Measurements from ENCODE around the gene SIGLEC12.
A peak's percentile ranks its signal among the peaks of the same experiment; 100 is the strongest.

Gene SIGLEC12

DNA sequence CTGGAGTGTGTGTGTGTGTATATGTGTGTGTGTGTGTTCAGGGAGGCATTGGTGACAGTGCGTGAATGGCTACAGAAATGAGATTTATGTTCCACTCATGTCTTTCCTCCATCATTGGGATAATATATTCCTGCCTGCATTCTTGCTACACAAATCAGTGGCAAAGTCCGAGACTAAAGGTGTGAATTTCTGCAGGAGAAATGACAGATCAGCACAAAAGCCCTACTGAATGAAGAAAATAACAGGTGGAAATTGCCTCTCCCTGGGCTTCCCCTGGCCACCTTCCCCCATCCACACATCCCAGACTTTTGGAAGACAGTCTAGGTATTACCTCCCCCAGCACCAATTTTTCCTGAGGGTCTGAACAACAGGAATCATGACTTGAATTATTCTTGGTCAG lies 19.8 kb upstream of the SIGLEC12 start:
- TF ChIP-seq, protein P1, sequence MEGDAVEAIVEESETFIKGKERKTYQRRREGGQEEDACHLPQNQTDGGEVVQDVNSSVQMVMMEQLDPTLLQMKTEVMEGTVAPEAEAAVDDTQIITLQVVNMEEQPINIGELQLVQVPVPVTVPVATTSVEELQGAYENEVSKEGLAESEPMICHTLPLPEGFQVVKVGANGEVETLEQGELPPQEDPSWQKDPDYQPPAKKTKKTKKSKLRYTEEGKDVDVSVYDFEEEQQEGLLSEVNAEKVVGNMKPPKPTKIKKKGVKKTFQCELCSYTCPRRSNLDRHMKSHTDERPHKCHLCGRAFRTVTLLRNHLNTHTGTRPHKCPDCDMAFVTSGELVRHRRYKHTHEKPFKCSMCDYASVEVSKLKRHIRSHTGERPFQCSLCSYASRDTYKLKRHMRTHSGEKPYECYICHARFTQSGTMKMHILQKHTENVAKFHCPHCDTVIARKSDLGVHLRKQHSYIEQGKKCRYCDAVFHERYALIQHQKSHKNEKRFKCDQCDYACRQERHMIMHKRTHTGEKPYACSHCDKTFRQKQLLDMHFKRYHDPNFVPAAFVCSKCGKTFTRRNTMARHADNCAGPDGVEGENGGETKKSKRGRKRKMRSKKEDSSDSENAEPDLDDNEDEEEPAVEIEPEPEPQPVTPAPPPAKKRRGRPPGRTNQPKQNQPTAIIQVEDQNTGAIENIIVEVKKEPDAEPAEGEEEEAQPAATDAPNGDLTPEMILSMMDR (IDR thresholded peaks at IDR 0.05; ENCODE audit: low read depth, low read length): no peak
- no peak for DNase-seq (ENCODE audit: extremely low read depth, low read depth)

DNA sequence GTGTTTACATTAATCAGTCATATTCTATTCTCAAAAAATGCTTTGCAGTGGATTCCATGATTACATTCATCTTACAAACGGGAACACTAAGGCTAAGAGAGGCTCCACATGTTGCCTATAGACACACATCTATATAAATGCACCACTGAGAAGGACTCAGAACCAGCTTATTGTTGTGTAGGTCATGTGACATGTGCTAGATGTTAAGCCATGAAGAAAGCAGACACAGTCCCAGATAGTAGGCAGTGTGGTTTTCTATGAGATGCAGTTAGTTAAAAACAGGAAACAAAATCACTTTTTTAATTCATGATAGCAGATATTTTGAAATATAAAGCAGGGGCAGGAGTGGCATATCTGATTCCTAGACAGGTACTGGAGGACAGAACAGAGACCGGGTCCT lies 19.1 kb upstream of the SIGLEC12 start:
- DNase-seq (ENCODE audit: extremely low read depth, low read depth): no peak
- TF ChIP-seq, protein P1 (IDR thresholded peaks at IDR 0.05; ENCODE audit: low read depth, low read length): no peak

DNA sequence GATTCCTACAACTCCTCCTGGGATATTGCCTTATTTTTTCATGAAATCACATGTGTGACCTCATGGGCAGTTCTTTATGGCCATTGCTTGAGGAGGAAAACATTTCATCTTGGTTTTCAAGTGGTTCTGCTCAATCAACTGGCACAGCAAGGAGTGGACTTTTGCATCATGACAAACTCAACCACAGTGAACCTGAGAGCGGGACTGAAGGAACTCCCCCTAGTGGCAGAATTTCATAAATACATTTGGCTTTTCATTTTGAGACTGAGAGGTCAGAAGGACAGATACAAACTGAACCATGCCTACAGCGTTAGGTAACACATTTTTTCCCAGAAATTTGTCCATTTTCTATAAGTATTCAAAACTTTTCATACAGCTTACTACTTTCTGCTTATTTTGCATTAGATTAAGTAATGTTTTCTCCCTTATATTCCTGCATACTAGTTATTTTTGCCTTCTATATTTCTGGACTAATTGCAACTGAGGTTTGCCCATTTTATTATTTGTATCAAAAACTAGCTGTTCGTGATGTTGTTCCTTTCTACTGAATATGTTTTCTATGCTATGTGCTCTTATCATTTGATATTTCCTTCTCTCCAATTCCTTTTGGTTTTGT lies 13.4 kb upstream of the SIGLEC12 start:
- peak; percentile 10 for DNase-seq (ENCODE audit: extremely low read depth, low read depth)
- TF ChIP-seq, protein P1 (IDR thresholded peaks at IDR 0.05; ENCODE audit: low read depth, low read length): peak; percentile 69

- no peak for DNase-seq (ENCODE audit: extremely low read depth, low read depth)
- TF ChIP-seq, protein P1 (IDR thresholded peaks at IDR 0.05; ENCODE audit: low read depth, low read length): no peak
Measured at GRCh38 chr19:51513968-51514367, 12.4 kb upstream of the SIGLEC12 start.

- TF ChIP-seq, protein P1 (IDR thresholded peaks at IDR 0.05; ENCODE audit: low read depth, low read length): no peak
- DNase-seq (ENCODE audit: extremely low read depth, low read depth): no peak
Measured at GRCh38 chr19:51511353-51511752, 9.8 kb upstream of the SIGLEC12 start.

DNA sequence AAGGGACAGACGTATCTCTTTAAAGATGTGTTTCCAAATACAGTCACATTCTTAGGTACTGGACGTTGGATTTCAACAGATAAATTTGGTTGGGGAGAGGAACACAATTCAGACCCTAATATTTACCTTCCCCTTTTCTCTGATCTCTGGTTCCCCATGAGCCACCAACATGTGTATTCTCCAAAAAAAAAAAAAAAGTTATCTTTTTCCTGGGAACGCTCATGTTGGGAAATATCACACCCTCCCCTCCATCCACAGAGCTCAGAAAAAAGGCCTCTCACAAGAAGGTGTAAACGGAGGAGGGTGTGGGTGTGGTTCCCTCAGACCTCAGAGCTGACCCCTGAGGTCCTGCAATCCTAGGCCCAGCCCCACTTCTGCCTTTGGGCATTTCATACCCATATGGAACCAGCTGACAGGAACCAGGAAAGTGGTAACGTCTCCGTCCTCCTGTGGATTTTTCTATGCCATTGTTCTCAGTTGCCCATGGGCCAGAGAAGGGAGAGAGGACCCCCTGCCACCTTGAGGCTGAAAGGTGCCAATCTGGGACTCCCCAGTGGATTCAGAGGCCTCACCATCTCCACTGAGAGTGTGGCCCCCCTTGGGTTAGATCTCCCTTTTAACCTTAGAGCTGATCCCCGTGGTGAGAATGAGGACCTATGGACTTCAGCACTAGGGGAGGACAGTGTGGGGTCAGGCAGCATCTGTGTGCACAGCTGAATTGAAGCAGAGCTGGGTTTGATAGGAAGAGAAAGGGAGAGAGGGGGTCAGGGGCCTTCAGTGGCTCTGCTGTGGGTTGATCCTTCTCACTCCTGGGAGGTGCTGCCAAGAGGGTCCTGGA lies 8.4 kb upstream of the SIGLEC12 start:
- no peak for DNase-seq (ENCODE audit: extremely low read depth, low read depth)
- TF ChIP-seq, protein P1 (IDR thresholded peaks at IDR 0.05; ENCODE audit: low read depth, low read length): no peak

- TF ChIP-seq, protein P1 (IDR thresholded peaks at IDR 0.05; ENCODE audit: low read depth, low read length): no peak
- no peak for DNase-seq (ENCODE audit: extremely low read depth, low read depth)
Measured at GRCh38 chr19:51508059-51508733, 6.6 kb upstream of the SIGLEC12 start.
